T-cell (primary cell): ENCODE data around the gene DIPK1B. TPM values are rescaled to one million over a fixed set of nuclear protein-coding genes. Genes with fewer than 3 reads are reported as not detected.

ENCODE experiments used
- ATAC-seq, 4 experiments: fragments of 200-7000 bp in 3 of 4; fragments of 150-1000 bp in 1 of 4; cut with Tn5 transposase; replicated peaks in 1 of 4; 1 replicate in 3 of 4; 2 replicates in 1 of 4; pipeline ENCODE4 v1.10.0; 2021; ENCODE audit warnings: moderate library complexity in 3 of 4, mild to moderate bottlenecking in 2 of 4, moderate number of reproducible peaks in 1 of 4
- CTCF ChIA-PET, 2 donors: fragments of 300-600 bp; sonication (Branson Sonifier 250); formaldehyde crosslinking; loops; one replicate each; lab custom pipeline; 2022; ENCODE audit warnings: antibody characterized with exemption in 2 of 2; lab: Charles Lee
- POLR2A ChIA-PET, 2 donors: fragments of 300-600 bp; sonication (Branson Sonifier 250); formaldehyde crosslinking; loops; one replicate each; lab custom pipeline; 2022; ENCODE audit warnings: antibody characterized with exemption in 2 of 2; lab: Charles Lee
- DNase-seq, 35 experiments: peaks; one replicate each; pipeline versions ENCODE4 v3.0.0 to v3.0.0-alpha.2; 2013 to 2023
- H3K27ac ChIP-seq: one replicate; pipeline ENCODE4 v1.5.1; 2013; ENCODE audit warnings: low read length
- H3K27me3 ChIP-seq, 2 experiments: replicated peaks in 1 of 2; 1 replicate in 1 of 2; 2 replicates in 1 of 2; pipeline versions ENCODE4 v1.6.1 to v1.7.0; 2013; ENCODE audit warnings: low read length in 1 of 2, mixed read lengths in 1 of 2; ENCODE audit not compliant: control insufficient read depth in 2 of 2, insufficient read depth in 2 of 2; ENCODE audit errors: extremely low read depth in 1 of 2
- H3K36me3 ChIP-seq, 2 donors: 1 replicate in 1 of 2; 2 replicates in 1 of 2; pipeline versions ENCODE4 v1.6.1 to v1.7.0; 2013; ENCODE audit warnings: low read length in 1 of 2; ENCODE audit not compliant: control insufficient read depth in 2 of 2, insufficient read depth in 1 of 2; ENCODE audit errors: extremely low read depth in 1 of 2
- H3K4me1 ChIP-seq, 2 experiments: 1 replicate in 1 of 2; 2 replicates in 1 of 2; pipeline versions ENCODE4 v1.6.1 to v1.7.0; 2013; ENCODE audit warnings: low read length in 2 of 2, mixed read lengths in 1 of 2; ENCODE audit not compliant: insufficient read depth in 2 of 2, control insufficient read depth in 1 of 2; ENCODE audit errors: extremely low read depth in 1 of 2
- H3K4me3 ChIP-seq, 2 donors: 1 replicate in 1 of 2; 2 replicates in 1 of 2; pipeline versions ENCODE4 v1.5.1 to v1.7.0; 2013; ENCODE audit warnings: mild to moderate bottlenecking in 2 of 2, low read length in 1 of 2, moderate library complexity in 1 of 2; ENCODE audit not compliant: control insufficient read depth in 1 of 2; ENCODE audit errors: extremely low read depth in 1 of 2
- H3K9me3 ChIP-seq: 2 replicates; pipeline ENCODE4 v1.7.0; 2013
- H3K27ac Mint-ChIP-seq, 2 donors: one replicate each; pipeline ENCODE4 v1.8.0; 2020 to 2021; ENCODE audit warnings: mild to moderate bottlenecking in 2 of 2, mixed read lengths in 2 of 2
- H3K27me3 Mint-ChIP-seq, 2 donors: one replicate each; pipeline ENCODE4 v1.8.0; 2021 to 2022; ENCODE audit warnings: mixed read lengths in 2 of 2
- H3K36me3 Mint-ChIP-seq: one replicate; pipeline ENCODE4 v1.8.0; 2021; ENCODE audit warnings: mixed read lengths
- H3K4me1 Mint-ChIP-seq, 3 donors: one replicate each; pipeline ENCODE4 v1.8.0; 2020 to 2022; ENCODE audit warnings: mixed read lengths in 3 of 3, mild to moderate bottlenecking in 1 of 3
- H3K4me3 Mint-ChIP-seq, 3 donors: one replicate each; pipeline ENCODE4 v1.8.0; 2020 to 2022; ENCODE audit warnings: mild to moderate bottlenecking in 3 of 3, mixed read lengths in 3 of 3, moderate library complexity in 3 of 3
- H3K9me3 Mint-ChIP-seq, 3 donors: one replicate each; pipeline ENCODE4 v1.8.0; 2020 to 2022; ENCODE audit warnings: mixed read lengths in 3 of 3
- WGBS: methylation state at CpG from one replicate; pipeline ENCODE4 v1.1.5; 2013; ENCODE audit warnings: missing lambda C conversion rate; ENCODE audit not compliant: insufficient coverage; 5-methylcytosine and 5-hydroxymethylcytosine counted together
- total RNA-seq, 35 experiments: library from RNA in 6 of 35; stranded (reverse) in 6 of 35; fragments of 120-200 nt in 1 of 35; gene quantifications; one replicate each; pipeline versions ENCODE4 v1.2.1 to v1.2.4 and lab custom pipeline; 2013 to 2026

The DIPK1B gene
- total RNA-seq, 5 donors from 2014 or later (not counting 1 experiment from before 2014, with no cell fraction given), result 0.25 to 2.1 (median 0.77) TPM

GRCh38 chr9:136673975-136674785 is 38.2 kb upstream of the DIPK1B start:
- H3K27me3 Mint-ChIP-seq, result no peaks in the 10 kb centered on the region
- no peak overlapping the region for H3K4me3 Mint-ChIP-seq
- ChIA-PET CTCF (no interaction called here), POLR2A (no interaction called here)
- no peaks in the 10 kb centered on the region for H3K9me3 Mint-ChIP-seq
- Histone ChIP-seq H3K4me1 (peaks cover 0 to 2% of the 10 kb centered on the region in 2 experiments), H3K36me3 (peaks cover 0 to 2% of the 10 kb centered on the region in 2 donors), H3K4me3 (no peak overlapping the region), H3K27me3 (peaks cover 0 to 15% of the 10 kb centered on the region in 2 experiments), H3K27ac (no peak overlapping the region), H3K9me3 (no peaks in the 10 kb centered on the region)
- no peak overlapping the region for H3K27ac Mint-ChIP-seq
- no peak for DNase-seq
- 88% methylated on average over 10 of the region's 26 CpGs for WGBS
- no peaks in the 10 kb centered on the region for H3K4me1 Mint-ChIP-seq
- ATAC-seq, result no peak
- no peaks in the 10 kb centered on the region for H3K36me3 Mint-ChIP-seq

DNA sequence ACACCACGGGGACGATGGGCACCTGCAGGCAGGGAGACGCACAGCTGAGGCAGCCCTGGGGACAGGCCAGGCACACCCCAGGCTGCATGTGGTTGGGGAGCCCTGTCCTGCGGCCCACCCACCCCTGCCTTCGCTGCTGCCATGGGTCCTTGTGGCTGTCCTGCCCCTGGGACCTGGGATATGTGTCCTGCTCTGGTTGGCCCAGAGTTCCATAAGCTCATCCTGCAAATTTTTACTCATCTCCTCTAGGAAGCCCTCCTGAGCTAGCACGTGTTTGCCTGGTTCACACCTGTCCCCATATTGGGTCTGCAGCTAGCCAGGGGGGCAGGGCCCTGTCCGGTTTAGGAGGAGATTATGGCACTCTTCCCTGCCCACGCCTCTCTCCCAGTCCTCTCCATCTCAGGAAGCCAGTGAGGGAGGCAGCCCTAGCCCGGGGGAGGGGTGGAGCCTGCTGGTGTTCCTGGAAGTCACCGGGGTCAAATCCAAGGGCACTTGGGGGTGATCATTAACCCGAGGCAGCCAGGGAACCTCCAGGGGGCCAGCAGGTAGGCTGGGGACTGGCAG is 37.5 kb upstream of the DIPK1B start:
- 84% methylated on average over 9 of the region's 11 CpGs for WGBS
- Mint-ChIP-seq H3K27ac (no peak overlapping the region), H3K36me3 (no peaks in the 10 kb centered on the region), H3K4me1 (no peaks in the 10 kb centered on the region), H3K9me3 (no peaks in the 10 kb centered on the region), H3K27me3 (no peaks in the 10 kb centered on the region), H3K4me3 (no peak overlapping the region)
- Histone ChIP-seq H3K36me3 (peaks cover 0 to 2% of the 10 kb centered on the region in 2 donors), H3K4me1 (peaks cover 0 to 2% of the 10 kb centered on the region in 2 experiments), H3K27ac (no peak overlapping the region), H3K27me3 (peaks cover 0 to 9% of the 10 kb centered on the region in 2 experiments), H3K4me3 (no peak overlapping the region), H3K9me3 (no peaks in the 10 kb centered on the region)
- DNase-seq (no peak), ATAC-seq (no peak)
- POLR2A ChIA-PET, result no interaction called here
- CTCF ChIA-PET, result no interaction called here

- POLR2A ChIA-PET, result interaction anchor here in 1 of 2 donors (0.6 kb wide), 1 partner anchor 40 kb away, joined by 3 read pairs; no protein-coding TSS in a partner anchor
- DNase-seq (no peak), ATAC-seq (no peak)
- CTCF ChIA-PET, result interaction anchor here in 1 of 2 donors (0.6 kb wide), 1 partner anchor 187 kb away, joined by 3 read pairs; no protein-coding TSS in a partner anchor
- WGBS, result 95% methylated on average over 8 of the region's 16 CpGs
- H3K27ac ChIP-seq, result no peak overlapping the region
- Mint-ChIP-seq H3K4me3 (no peak overlapping the region), H3K4me1 (no peaks in the 10 kb centered on the region), H3K27ac (no peak overlapping the region), H3K27me3 (no peaks in the 10 kb centered on the region), H3K9me3 (no peaks in the 10 kb centered on the region), H3K36me3 (no peaks in the 10 kb centered on the region)
- no peak overlapping the region for H3K4me3 ChIP-seq
- H3K9me3 ChIP-seq, result no peaks in the 10 kb centered on the region
- H3K36me3 ChIP-seq, result peaks cover 0 to 2% of the 10 kb centered on the region in 2 donors
- H3K27me3 ChIP-seq, result peaks cover 0 to under 1% of the 10 kb centered on the region in 2 experiments
- peaks cover 0 to 2% of the 10 kb centered on the region in 2 experiments for H3K4me1 ChIP-seq
Measured at GRCh38 chr9:136675477-136676296, 36.7 kb upstream of the DIPK1B start.

- Mint-ChIP-seq H3K27me3 (no peaks in the 10 kb centered on the region), H3K4me1 (no peaks in the 10 kb centered on the region), H3K9me3 (no peaks in the 10 kb centered on the region), H3K4me3 (no peak overlapping the region), H3K27ac (no peak overlapping the region), H3K36me3 (no peaks in the 10 kb centered on the region)
- H3K27me3 ChIP-seq, result no peaks in the 10 kb centered on the region
- no peak overlapping the region for H3K27ac ChIP-seq
- DNase-seq (no peak), ATAC-seq (no peak)
- peaks cover 0 to 1% of the 10 kb centered on the region in 2 experiments for H3K4me1 ChIP-seq
- CTCF ChIA-PET, result interaction anchor here in 1 of 2 donors (0.6 to 0.7 kb wide), 2 partner anchors 188 to 359 kb away, joined by 3 to 4 read pairs; no protein-coding TSS in a partner anchor
- WGBS, result 89% methylated on average over 9 of the region's 13 CpGs
- no peak overlapping the region for H3K4me3 ChIP-seq
- H3K9me3 ChIP-seq, result no peaks in the 10 kb centered on the region
- peaks cover 0 to 2% of the 10 kb centered on the region in 2 donors for H3K36me3 ChIP-seq
- POLR2A ChIA-PET, result interaction anchor here in 1 of 2 donors (0.6 kb wide), 1 partner anchor 40 kb away, joined by 3 read pairs; no protein-coding TSS in a partner anchor
Measured at GRCh38 chr9:136676297-136676794, 36.0 kb upstream of the DIPK1B start.

DNA sequence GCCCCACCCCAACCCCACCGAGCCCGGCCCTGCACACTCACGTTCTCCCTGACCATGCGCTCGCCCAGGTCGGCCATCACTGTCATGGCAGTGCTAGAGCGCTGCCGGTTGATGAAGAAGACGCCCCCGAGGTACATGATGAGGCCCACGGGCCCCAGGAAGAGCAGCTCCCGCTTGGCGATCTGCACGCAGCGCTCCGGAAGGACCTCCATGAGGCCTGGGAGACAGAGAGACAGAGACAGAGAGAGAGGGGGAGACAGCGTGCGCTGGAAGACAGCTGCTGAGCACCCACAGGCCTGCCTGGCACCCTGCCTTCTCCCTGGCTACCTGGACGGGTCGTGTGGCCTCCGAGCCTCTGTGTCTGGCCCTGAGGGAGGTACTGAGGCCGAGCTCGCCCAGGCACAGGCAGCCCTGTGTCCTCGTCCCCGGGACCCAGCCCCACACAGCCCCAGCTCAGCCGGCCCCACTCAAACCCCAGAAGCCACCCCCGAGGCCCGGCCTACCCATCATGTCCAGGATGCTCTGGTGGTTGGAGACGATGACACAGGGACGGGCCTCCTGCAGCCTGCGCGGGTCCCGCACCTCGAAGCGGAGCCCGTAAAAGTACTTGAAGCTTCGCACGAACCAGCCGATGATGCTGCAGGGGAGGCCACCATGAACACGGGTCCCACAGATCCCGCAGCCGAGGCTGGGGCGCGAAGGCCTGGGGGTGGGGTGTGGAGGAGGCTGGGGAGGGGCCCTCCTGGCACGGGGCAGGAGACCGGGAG is 35.3 kb upstream of the DIPK1B start:
- H3K4me1 Mint-ChIP-seq, result no peaks in the 10 kb centered on the region
- no peaks in the 10 kb centered on the region for H3K27me3 Mint-ChIP-seq

More for the DNA sequence above, 35.3 kb upstream of the DIPK1B start:
- H3K36me3 Mint-ChIP-seq, result no peaks in the 10 kb centered on the region
- Histone ChIP-seq H3K9me3 (no peaks in the 10 kb centered on the region), H3K27me3 (no peaks in the 10 kb centered on the region), H3K4me3 (no peak overlapping the region), H3K27ac (no peak overlapping the region), H3K36me3 (peaks cover 0 to 2% of the 10 kb centered on the region in 2 donors), H3K4me1 (no peaks in the 10 kb centered on the region)
- WGBS, result 97% methylated on average over 32 of the region's 46 CpGs
- no peak overlapping the region for H3K4me3 Mint-ChIP-seq
- ChIA-PET CTCF (interaction anchor here in 1 of 2 donors (0.7 kb wide), 1 partner anchor 358 kb away, joined by 4 read pairs; no protein-coding TSS in a partner anchor), POLR2A (no interaction called here)
- no peak overlapping the region for H3K27ac Mint-ChIP-seq
- ATAC-seq, result no peak
- no peaks in the 10 kb centered on the region for H3K9me3 Mint-ChIP-seq
- no peak for DNase-seq
